CD14-positive monocyte (primary cell): ENCODE measurements around the gene APOA1. TPM values are rescaled to one million over a fixed set of nuclear protein-coding genes. Genes with fewer than 3 reads are reported as not detected.
A peak's percentile ranks its signal among the peaks of the same experiment; 100 is the strongest.

ENCODE experiments used
- DNase-seq, 3 donors: peaks; one replicate each; pipeline ENCODE4 v3.0.0-alpha.2; 2011 to 2022
- H2AFZ ChIP-seq: 2 replicates; pipeline ENCODE4 v1.6.0; 2012; ENCODE audit warnings: mild to moderate bottlenecking, low read depth, low read length, inconsistent platforms; ENCODE audit not compliant: insufficient read depth, poor library complexity, severe bottlenecking
- H3K27ac ChIP-seq, 2 donors: 1 replicate in 1 of 2; 2 replicates in 1 of 2; pipeline ENCODE4 v1.5.1; 2012 to 2013; ENCODE audit warnings: low read length in 2 of 2, control low read depth in 1 of 2, inconsistent platforms in 1 of 2, low read depth in 1 of 2, mild to moderate bottlenecking in 1 of 2
- H3K27me3 ChIP-seq, 2 donors: one replicate each; pipeline versions ENCODE4 v1.6.0 to v1.6.1; 2011 to 2013; ENCODE audit warnings: low read length in 2 of 2; ENCODE audit not compliant: control insufficient read depth in 2 of 2, insufficient read depth in 2 of 2
- H3K36me3 ChIP-seq, 2 donors: replicated peaks in 1 of 2; 1 replicate in 1 of 2; 2 replicates in 1 of 2; pipeline versions ENCODE4 v1.5.1 to v1.6.1; 2012 to 2013; ENCODE audit warnings: low read length in 2 of 2, control low read depth in 1 of 2, inconsistent platforms in 1 of 2, mild to moderate bottlenecking in 1 of 2; ENCODE audit not compliant: insufficient read depth in 2 of 2, control insufficient read depth in 1 of 2
- H3K4me1 ChIP-seq, 2 donors: 1 replicate in 1 of 2; 2 replicates in 1 of 2; pipeline versions ENCODE4 v1.5.1 to v1.6.1; 2012 to 2013; ENCODE audit warnings: low read length in 2 of 2, control low read depth in 1 of 2, inconsistent platforms in 1 of 2, mild to moderate bottlenecking in 1 of 2, moderate library complexity in 1 of 2; ENCODE audit not compliant: insufficient read depth in 2 of 2, control insufficient read depth in 1 of 2
- H3K4me2 ChIP-seq: replicated peaks from 2 replicates; pipeline ENCODE3; 2012; ENCODE audit warnings: low read length, moderate library complexity, mild to moderate bottlenecking; ENCODE audit not compliant: poor library complexity, severe bottlenecking; ENCODE audit errors: extremely low read depth
- H3K4me3 ChIP-seq, 3 experiments: fragments of 200-600 bp in 1 of 3; sonication (generic) in 1 of 3; replicated peaks in 1 of 3; 1 replicate in 2 of 3; 2 replicates in 1 of 3; pipeline ENCODE4 v1.5.1; 2011 to 2013; ENCODE audit warnings: low read length in 3 of 3, mild to moderate bottlenecking in 3 of 3, control low read depth in 2 of 3, low read depth in 2 of 3, inconsistent platforms in 1 of 3, moderate library complexity in 1 of 3
- H3K79me2 ChIP-seq: 2 replicates; pipeline ENCODE4 v1.6.0; 2012; ENCODE audit warnings: mild to moderate bottlenecking, control low read depth, inconsistent platforms, low read length, moderate library complexity; ENCODE audit not compliant: insufficient read depth
- H3K9ac ChIP-seq: 2 replicates; pipeline ENCODE4 v1.6.0; 2017; ENCODE audit warnings: low read length, mild to moderate bottlenecking; ENCODE audit not compliant: insufficient read depth, poor library complexity, severe bottlenecking
- H3K9me3 ChIP-seq, 2 donors: replicated peaks in 1 of 2; 1 replicate in 1 of 2; 2 replicates in 1 of 2; pipeline versions ENCODE4 v1.5.1 to v1.6.1; 2012 to 2013; ENCODE audit warnings: low read length in 2 of 2, control low read depth in 1 of 2; ENCODE audit not compliant: control insufficient read depth in 1 of 2, insufficient read depth in 1 of 2
- H4K20me1 ChIP-seq: 2 replicates; pipeline ENCODE4 v1.6.0; 2012; ENCODE audit warnings: mild to moderate bottlenecking, low read length, control low read depth, moderate library complexity; ENCODE audit not compliant: insufficient read depth
- H3K27ac Mint-ChIP-seq, 7 donors: one replicate each; pipeline ENCODE4 v1.8.0; 2020; ENCODE audit warnings: mild to moderate bottlenecking in 7 of 7, mixed read lengths in 7 of 7, moderate library complexity in 6 of 7, inconsistent platforms in 2 of 7
- H3K27me3 Mint-ChIP-seq, 3 donors: one replicate each; pipeline ENCODE4 v1.8.0; 2021 to 2022; ENCODE audit warnings: low read depth in 3 of 3, mild to moderate bottlenecking in 3 of 3, mixed read lengths in 3 of 3, moderate library complexity in 3 of 3, inconsistent platforms in 1 of 3
- H3K36me3 Mint-ChIP-seq, 2 donors: one replicate each; pipeline ENCODE4 v1.8.0; 2020; ENCODE audit warnings: mixed read lengths in 2 of 2, inconsistent platforms in 1 of 2, mild to moderate bottlenecking in 1 of 2
- H3K4me1 Mint-ChIP-seq: one replicate; pipeline ENCODE4 v1.8.0; 2020; ENCODE audit warnings: mild to moderate bottlenecking, mixed read lengths
- H3K4me3 Mint-ChIP-seq, 2 donors: one replicate each; pipeline ENCODE4 v1.8.0; 2020; ENCODE audit warnings: mild to moderate bottlenecking in 2 of 2, mixed read lengths in 2 of 2, moderate library complexity in 1 of 2
- H3K9me3 Mint-ChIP-seq, 7 donors: one replicate each; pipeline ENCODE4 v1.8.0; 2020 to 2022; ENCODE audit warnings: mixed read lengths in 7 of 7, mild to moderate bottlenecking in 6 of 7, moderate library complexity in 6 of 7, inconsistent platforms in 2 of 7
- CTCF ChIP-seq: fragments of 200-600 bp; IDR thresholded peaks from one replicate; pipeline ENCODE4 v1.8.0; 2022; ENCODE audit warnings: antibody characterized with exemption, mild to moderate bottlenecking
- WGBS: methylation state at CpG from one replicate; pipeline ENCODE4 v1.1.5; 2013; ENCODE audit warnings: missing lambda C conversion rate; ENCODE audit not compliant: insufficient coverage; 5-methylcytosine and 5-hydroxymethylcytosine counted together
- intact Hi-C, 2 donors: fragments of 100-400 bp; cut with micrococcal nuclease; formaldehyde crosslinking; loops; one replicate each; pipeline versions ENCODE4 v1.15.0 to v1.15.1; 2023
- polyA plus RNA-seq, 3 donors: library from polyadenylated mRNA; depleted of rRNA in 1 of 3; unstranded in 2 of 3; stranded (reverse) in 1 of 3; fragments of 300-500 nt in 2 of 3; fragments of >200 nt in 1 of 3; fragmentation: Illumina TruSeq in 2 of 3; gene quantifications; 1 replicate in 2 of 3; 2 replicates in 1 of 3; pipeline ENCODE4 v1.2.3, GENCODE V29; 2012 to 2021

APOA1 gene
- polyA plus RNA-seq, 3 donors = 0.29 TPM; not detected in 2

- Histone ChIP-seq H3K9me3 (no peaks in the 10 kb centered on the region), H3K36me3 (peaks cover 98 to 100% of the 10 kb centered on the region in 2 donors), H3K27ac (no peak overlapping the region), H2AFZ (no peak overlapping the region), H3K79me2 (no peaks in the 10 kb centered on the region), H4K20me1 (peaks cover 27% of the 10 kb centered on the region), H3K4me3 (no peak overlapping the region), H3K4me2 (no peak overlapping the region), H3K27me3 (no peaks in the 10 kb centered on the region), H3K9ac (no peak overlapping the region), H3K4me1 (no peaks in the 10 kb centered on the region)
- no peaks in the 10 kb centered on the region for H3K27me3 Mint-ChIP-seq
- WGBS = 100% methylated on average over 1 of the region's 6 CpGs
- DNase-seq = no peak
- H3K4me1 Mint-ChIP-seq = peaks cover 7% of the 10 kb centered on the region
- no peak overlapping the region for H3K27ac Mint-ChIP-seq
- H3K36me3 Mint-ChIP-seq = peaks cover 95 to 100% of the 10 kb centered on the region in 2 donors
- TF ChIP-seq CTCF = no peak
- intact Hi-C loops = no loop called here
- H3K4me3 Mint-ChIP-seq = no peak overlapping the region
- H3K9me3 Mint-ChIP-seq = no peaks in the 10 kb centered on the region
Measured at GRCh38 chr11:116866804-116867455, 29.5 kb upstream of the APOA1 start.

GRCh38 chr11:116865696-116866095 is 28.3 kb upstream of the APOA1 start:
- H3K4me3 ChIP-seq = no peak overlapping the region
- H3K4me2 ChIP-seq = no peak overlapping the region
- no peaks in the 10 kb centered on the region for H3K79me2 ChIP-seq
- no peak overlapping the region for H3K4me3 Mint-ChIP-seq
- 100% methylated on average over 1 of the region's 1 CpG for WGBS
- H3K9me3 Mint-ChIP-seq = no peaks in the 10 kb centered on the region
- no peaks in the 10 kb centered on the region for H3K9me3 ChIP-seq
- intact Hi-C loops = no loop called here
- no peak overlapping the region for H3K9ac ChIP-seq
- H2AFZ ChIP-seq = no peak overlapping the region
- no peaks in the 10 kb centered on the region for H3K4me1 ChIP-seq
- no peak overlapping the region for H3K27ac Mint-ChIP-seq
- no peaks in the 10 kb centered on the region for H3K4me1 Mint-ChIP-seq
- no peaks in the 10 kb centered on the region for H3K27me3 ChIP-seq
- H3K36me3 Mint-ChIP-seq = peaks cover 96 to 100% of the 10 kb centered on the region in 2 donors
- no peak for DNase-seq
- H3K27me3 Mint-ChIP-seq = no peaks in the 10 kb centered on the region
- peak overlapping the region in 1 of 2 donors; percentile 20 for H3K27ac ChIP-seq
- H4K20me1 ChIP-seq = peaks cover 15% of the 10 kb centered on the region
- no peak for TF ChIP-seq CTCF
- H3K36me3 ChIP-seq = peaks cover 98 to 100% of the 10 kb centered on the region in 2 donors
